K562 (cell line): ENCODE data around the gene SPNS2. TPM values are rescaled to one million over a fixed set of nuclear protein-coding genes. Genes with fewer than 3 reads are reported as not detected.

Experiments
- BRD9 ChIP-seq: fragments of 450-650 bp; IDR thresholded peaks from 2 replicates; pipeline ENCODE4 v1.6.1; 2018; ENCODE audit warnings: low read depth; ENCODE audit not compliant: partially characterized antibody
- CBX5 ChIP-seq: IDR thresholded peaks from 2 replicates; pipeline ENCODE4 v1.6.1; 2014; ENCODE audit warnings: low read depth, borderline replicate concordance
- CUX1 ChIP-seq: fragments of 200-800 bp; sonication (Bioruptor generic); IDR thresholded peaks from 2 replicates; pipeline ENCODE4 v1.6.1; 2016; ENCODE audit warnings: missing genetic modification characterization, missing compliant biosample characterization
- NELFE ChIP-seq: IDR thresholded peaks from 2 replicates; pipeline ENCODE4 v1.6.1; 2011; ENCODE audit warnings: mild to moderate bottlenecking; ENCODE audit not compliant: insufficient read depth, insufficient read length
- PRPF4 ChIP-seq: fragments of 200-400 bp; formaldehyde crosslinking; IDR thresholded peaks from one replicate; pipeline ENCODE4 v1.6.1; 2017; ENCODE audit warnings: low read length, low read depth, mild to moderate bottlenecking; ENCODE audit not compliant: insufficient read depth, poor library complexity, severe bottlenecking
- U2AF1 ChIP-seq: fragments of 200-400 bp; formaldehyde crosslinking; optimal IDR thresholded peaks from 2 replicates; pipeline ENCODE3; 2017; ENCODE audit warnings: mild to moderate bottlenecking, low read depth, low read length, moderate library complexity
- ZNF444 ChIP-seq: fragments of 250-450 bp; sonication (Bioruptor Pico); IDR thresholded peaks from 2 replicates; pipeline ENCODE4 v1.4.0; 2020; ENCODE audit warnings: mild to moderate bottlenecking, moderate library complexity
- ZNF780A ChIP-seq: fragments of 250-450 bp; sonication (Bioruptor Pico); IDR thresholded peaks from 2 replicates; pipeline ENCODE4 v1.5.0; 2021; ENCODE audit warnings: mild to moderate bottlenecking
- polyA plus RNA-seq, 8 experiments: library from polyadenylated mRNA; depleted of rRNA in 4 of 8; stranded (reverse) in 5 of 8; unstranded in 3 of 8; fragments of >200 nt; fragmentation: Nextera tagmentation in 2 of 8; fragmentation: Illumina TruSeq in 1 of 8; extraction: Ambion mirVana in 2 of 8; extraction: Trizol in 1 of 8; gene quantifications; 2 replicates each; pipeline versions ENCODE4 v1.2.1 to v1.2.3, GENCODE V29; 2011 to 2014; ENCODE audit warnings: inconsistent platforms in 1 of 8, missing spikeins in 1 of 8
- total RNA-seq, 7 experiments: library from RNA; depleted of rRNA in 6 of 7; stranded (reverse); fragments of >200 nt in 6 of 7; fragmentation: Illumina TruSeq in 2 of 7; extraction: Trizol in 2 of 7; gene quantifications; 2 replicates each; pipeline versions ENCODE4 v1.2.1 to v1.2.3, GENCODE V29; 2011 to 2021; ENCODE audit warnings: low replicate concordance in 1 of 7
- TF ChIP-seq, protein P1 (sequence below), 2 experiments: fragments of 450-650 bp; IDR thresholded peaks; 2 replicates each; pipeline ENCODE4 v1.6.1; 2016

SPNS2 gene
- total and polyA plus RNA-seq, 9 of the 15 experiments (the other 6 are each of a cell fraction or from before 2014, with no cell fraction given) = 0.06 TPM; not detected in 8

DNA sequence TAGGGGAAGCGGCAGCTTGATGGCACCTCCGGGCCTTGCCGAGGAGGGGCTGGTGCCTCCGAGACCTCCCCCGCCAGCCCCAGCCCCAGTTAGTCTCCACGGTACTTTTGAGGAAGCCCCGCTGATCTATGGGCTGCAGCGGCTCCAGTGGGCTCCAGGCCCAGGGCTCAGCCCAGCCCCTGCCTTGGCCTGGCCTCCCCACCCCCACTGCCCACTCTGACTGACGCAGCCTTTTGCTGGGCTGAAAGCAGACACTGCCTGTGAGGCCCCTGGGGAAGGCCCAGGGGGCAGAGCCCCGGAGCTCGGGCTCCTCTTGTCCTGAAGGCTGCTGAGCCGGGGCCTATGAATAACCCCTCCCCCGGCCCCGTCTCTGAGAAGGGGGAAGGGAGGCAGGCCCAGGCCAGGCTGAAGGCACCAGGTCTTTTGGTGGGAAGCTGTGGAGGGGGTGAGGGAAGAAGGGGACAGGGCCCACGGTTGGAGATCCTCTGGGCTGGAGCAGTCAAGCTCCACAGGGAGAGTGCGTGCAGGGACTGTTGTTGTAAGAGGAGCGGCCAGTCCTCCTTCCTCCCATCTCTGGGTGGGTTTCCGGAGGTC lies 78.1 kb downstream of the SPNS2 start (continued):
- TF ChIP-seq CUX1 (CRISPR knock-in tag) (no peak), ZNF780A (CRISPR knock-in tag) (no peak), PRPF4 (no peak), BRD9 (no peak), NELFE (no peak), ZNF444 (CRISPR knock-in tag) (no peak), CBX5 (no peak), U2AF1 (no peak)
- TF ChIP-seq, protein P1, sequence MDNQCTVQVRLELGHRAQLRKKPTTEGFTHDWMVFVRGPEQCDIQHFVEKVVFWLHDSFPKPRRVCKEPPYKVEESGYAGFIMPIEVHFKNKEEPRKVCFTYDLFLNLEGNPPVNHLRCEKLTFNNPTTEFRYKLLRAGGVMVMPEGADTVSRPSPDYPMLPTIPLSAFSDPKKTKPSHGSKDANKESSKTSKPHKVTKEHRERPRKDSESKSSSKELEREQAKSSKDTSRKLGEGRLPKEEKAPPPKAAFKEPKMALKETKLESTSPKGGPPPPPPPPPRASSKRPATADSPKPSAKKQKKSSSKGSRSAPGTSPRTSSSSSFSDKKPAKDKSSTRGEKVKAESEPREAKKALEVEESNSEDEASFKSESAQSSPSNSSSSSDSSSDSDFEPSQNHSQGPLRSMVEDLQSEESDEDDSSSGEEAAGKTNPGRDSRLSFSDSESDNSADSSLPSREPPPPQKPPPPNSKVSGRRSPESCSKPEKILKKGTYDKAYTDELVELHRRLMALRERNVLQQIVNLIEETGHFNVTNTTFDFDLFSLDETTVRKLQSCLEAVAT (IDR thresholded peaks at IDR 0.05) = no peak
